Measurements from ENCODE around the gene MARCHF2.

The MARCHF2 gene

DNA sequence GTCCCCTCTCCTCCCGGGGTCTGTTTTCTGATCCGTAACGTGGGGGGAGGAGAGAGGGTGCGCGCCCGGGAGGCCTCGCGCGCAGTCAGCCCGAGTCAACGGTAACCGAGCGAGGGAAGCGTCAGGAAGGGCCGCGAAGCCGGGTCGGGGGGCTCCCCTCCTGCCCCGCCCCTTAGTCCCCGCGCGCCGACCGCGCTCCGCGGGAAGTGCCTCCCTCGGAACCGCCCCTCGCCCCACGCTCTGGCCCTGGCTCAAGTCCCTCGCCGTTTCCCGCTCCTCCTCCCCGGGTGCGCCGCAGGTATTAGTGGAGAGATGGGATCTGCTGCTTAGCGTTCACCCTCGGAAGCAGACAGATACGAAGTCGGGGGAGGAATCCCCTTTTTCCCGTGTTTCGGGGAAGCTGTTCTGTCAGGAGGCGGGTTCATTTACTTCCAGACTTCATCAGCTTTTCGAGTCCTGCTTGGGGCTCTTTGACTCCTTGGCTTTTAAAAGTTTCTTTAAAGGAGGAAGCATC lies 32.4 kb downstream of the MARCHF2 start:
- ATAC-seq (ENCODE audit: low read depth) (peak; percentile 33), DNase-seq (ENCODE audit: low spot score) (no peak)

DNA sequence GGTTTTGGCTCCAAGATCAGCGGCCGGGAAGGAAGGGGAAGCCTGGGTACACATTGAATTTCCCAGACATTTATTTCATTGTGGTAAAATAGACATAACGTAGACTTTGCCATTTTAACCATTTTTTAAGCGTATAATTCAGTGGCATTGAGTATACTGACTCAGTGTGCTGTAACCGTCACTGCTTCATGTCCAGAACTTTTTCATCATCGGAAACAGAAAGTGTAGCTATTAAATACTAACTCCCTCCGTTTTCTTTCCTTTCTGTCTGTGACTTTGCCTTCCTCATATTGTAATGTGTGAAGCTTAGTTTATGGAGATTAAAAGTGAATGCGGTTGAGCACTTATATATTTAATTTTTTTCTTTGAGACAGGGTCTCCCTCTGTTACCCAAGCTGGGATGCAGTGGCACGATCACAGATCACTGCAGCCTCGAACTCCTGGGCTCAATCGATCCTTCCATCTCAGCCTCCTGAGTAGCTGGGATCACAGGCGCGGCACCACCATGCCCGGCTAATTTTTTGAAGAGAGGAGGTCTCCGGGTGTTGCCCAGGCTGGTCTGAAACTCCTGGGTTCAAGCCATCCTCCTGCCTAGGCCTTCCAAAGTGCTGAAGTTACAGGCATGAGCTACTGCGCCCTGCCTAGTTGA lies 33.1 kb downstream of the MARCHF2 start:
- ATAC-seq (ENCODE audit: low read depth) (no peak), DNase-seq (ENCODE audit: low spot score) (no peak)
- peak overlapping the region; percentile 66 for H3K27ac ChIP-seq (ENCODE audit: poor library complexity, severe bottlenecking)

More for the DNA sequence above, 32.4 kb downstream of the MARCHF2 start:
- H3K27ac ChIP-seq (ENCODE audit: poor library complexity, severe bottlenecking), result peak overlapping the region; percentile 66
- TF ChIP-seq, protein P1, sequence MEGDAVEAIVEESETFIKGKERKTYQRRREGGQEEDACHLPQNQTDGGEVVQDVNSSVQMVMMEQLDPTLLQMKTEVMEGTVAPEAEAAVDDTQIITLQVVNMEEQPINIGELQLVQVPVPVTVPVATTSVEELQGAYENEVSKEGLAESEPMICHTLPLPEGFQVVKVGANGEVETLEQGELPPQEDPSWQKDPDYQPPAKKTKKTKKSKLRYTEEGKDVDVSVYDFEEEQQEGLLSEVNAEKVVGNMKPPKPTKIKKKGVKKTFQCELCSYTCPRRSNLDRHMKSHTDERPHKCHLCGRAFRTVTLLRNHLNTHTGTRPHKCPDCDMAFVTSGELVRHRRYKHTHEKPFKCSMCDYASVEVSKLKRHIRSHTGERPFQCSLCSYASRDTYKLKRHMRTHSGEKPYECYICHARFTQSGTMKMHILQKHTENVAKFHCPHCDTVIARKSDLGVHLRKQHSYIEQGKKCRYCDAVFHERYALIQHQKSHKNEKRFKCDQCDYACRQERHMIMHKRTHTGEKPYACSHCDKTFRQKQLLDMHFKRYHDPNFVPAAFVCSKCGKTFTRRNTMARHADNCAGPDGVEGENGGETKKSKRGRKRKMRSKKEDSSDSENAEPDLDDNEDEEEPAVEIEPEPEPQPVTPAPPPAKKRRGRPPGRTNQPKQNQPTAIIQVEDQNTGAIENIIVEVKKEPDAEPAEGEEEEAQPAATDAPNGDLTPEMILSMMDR (IDR thresholded peaks at IDR 0.05; ENCODE audit: poor library complexity, severe bottlenecking), result no peak
- H3K27me3 ChIP-seq (ENCODE audit: insufficient read depth, poor library complexity, severe bottlenecking), result no peaks in the 10 kb centered on the region
- H3K4me3 ChIP-seq (ENCODE audit: severe bottlenecking), result peak overlapping the region; percentile 82
- no peaks in the 10 kb centered on the region for H3K9me3 ChIP-seq (ENCODE audit: severe bottlenecking)
- peaks cover 20% of the 10 kb centered on the region for H3K4me1 ChIP-seq (ENCODE audit: insufficient read depth, poor library complexity, severe bottlenecking)
- H3K36me3 ChIP-seq (ENCODE audit: low read depth), result peaks cover 29% of the 10 kb centered on the region

DNA sequence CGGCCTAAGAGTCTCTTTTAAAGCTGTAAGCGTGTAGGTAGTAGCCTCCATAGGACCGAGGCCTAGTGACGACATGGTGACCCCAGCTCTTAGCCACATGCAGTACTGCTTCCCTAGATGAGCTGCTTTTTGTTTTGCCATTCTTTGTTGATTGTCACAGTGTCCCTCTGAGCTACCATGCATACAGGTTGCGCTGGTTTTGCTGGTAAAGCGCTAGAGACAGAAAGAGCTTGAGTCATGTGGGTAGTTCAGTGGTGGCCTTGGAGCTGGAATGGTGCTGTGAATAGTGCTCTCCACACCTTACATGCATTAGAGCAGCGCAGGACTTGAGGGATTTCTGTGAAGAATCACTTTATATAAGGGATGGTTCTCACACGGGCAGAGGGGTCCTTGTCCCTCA lies 36.7 kb downstream of the MARCHF2 start:
- Histone ChIP-seq H3K36me3 (ENCODE audit: low read depth) (peaks cover 65% of the 10 kb centered on the region), H3K4me1 (ENCODE audit: insufficient read depth, poor library complexity, severe bottlenecking) (peaks cover 34% of the 10 kb centered on the region)
- TF ChIP-seq, protein P1 (IDR thresholded peaks at IDR 0.05; ENCODE audit: poor library complexity, severe bottlenecking), result no peak

More for the DNA sequence above, 33.1 kb downstream of the MARCHF2 start:
- peak overlapping the region; percentile 82 for H3K4me3 ChIP-seq (ENCODE audit: severe bottlenecking)
- peaks cover 31% of the 10 kb centered on the region for H3K36me3 ChIP-seq (ENCODE audit: low read depth)
- H3K9me3 ChIP-seq (ENCODE audit: severe bottlenecking), result no peaks in the 10 kb centered on the region
- TF ChIP-seq, protein P1 (IDR thresholded peaks at IDR 0.05; ENCODE audit: poor library complexity, severe bottlenecking), result no peak
- H3K4me1 ChIP-seq (ENCODE audit: insufficient read depth, poor library complexity, severe bottlenecking), result peaks cover 24% of the 10 kb centered on the region
- H3K27me3 ChIP-seq (ENCODE audit: insufficient read depth, poor library complexity, severe bottlenecking), result no peaks in the 10 kb centered on the region

DNA sequence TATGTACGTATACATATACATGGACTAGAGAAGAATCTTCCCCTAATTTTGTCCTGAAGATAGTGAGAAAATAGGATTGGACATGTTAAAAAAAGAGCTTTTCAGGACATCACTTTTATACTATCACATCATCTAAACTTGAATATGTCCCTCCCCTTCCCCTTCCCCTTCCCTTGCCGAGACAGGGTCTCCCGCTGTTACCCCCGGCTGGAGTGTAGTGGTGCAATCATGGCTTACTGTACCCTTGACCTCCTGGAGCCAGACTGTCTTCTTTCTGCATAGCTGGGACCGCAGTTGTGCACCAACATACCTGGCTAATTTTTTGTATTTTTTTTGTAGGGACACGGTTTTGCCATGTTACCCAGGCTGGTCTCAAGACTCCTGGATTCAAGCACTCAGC lies 38.3 kb downstream of the MARCHF2 start:
- TF ChIP-seq, protein P1 (IDR thresholded peaks at IDR 0.05; ENCODE audit: poor library complexity, severe bottlenecking), result no peak
- H3K27ac ChIP-seq (ENCODE audit: poor library complexity, severe bottlenecking), result peak overlapping the region; percentile 32
- H3K36me3 ChIP-seq (ENCODE audit: low read depth), result peaks cover 74% of the 10 kb centered on the region

More for the DNA sequence above, 36.7 kb downstream of the MARCHF2 start:
- no peak for ATAC-seq (ENCODE audit: low read depth)
- Histone ChIP-seq H3K27ac (ENCODE audit: poor library complexity, severe bottlenecking) (no peak overlapping the region), H3K27me3 (ENCODE audit: insufficient read depth, poor library complexity, severe bottlenecking) (no peaks in the 10 kb centered on the region), H3K9me3 (ENCODE audit: severe bottlenecking) (no peaks in the 10 kb centered on the region), H3K4me3 (ENCODE audit: severe bottlenecking) (no peak overlapping the region)
- no peak for DNase-seq (ENCODE audit: low spot score)

DNA sequence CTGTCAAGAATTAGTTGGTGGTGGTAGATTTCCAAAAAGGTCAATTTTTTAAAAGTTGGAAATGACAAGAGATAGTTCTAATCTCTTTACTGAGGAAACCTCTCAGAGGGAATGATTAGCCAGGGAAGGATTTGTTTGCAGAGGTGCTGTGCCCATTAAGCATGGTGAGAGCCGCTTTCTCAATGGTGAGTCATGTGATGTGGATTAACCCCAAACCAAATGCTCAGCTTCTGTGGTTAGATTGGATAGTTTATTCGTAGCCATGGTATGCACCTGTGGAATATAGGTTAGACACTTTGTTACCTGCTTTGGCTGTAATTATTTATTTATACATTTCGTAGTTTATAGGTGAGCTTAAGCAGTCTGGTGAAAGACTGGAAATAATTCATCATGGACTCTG lies 38.8 kb downstream of the MARCHF2 start:
- peak; percentile 96 for ATAC-seq (ENCODE audit: low read depth)
- Histone ChIP-seq H3K27me3 (ENCODE audit: insufficient read depth, poor library complexity, severe bottlenecking) (no peaks in the 10 kb centered on the region), H3K9me3 (ENCODE audit: severe bottlenecking) (no peaks in the 10 kb centered on the region), H3K4me1 (ENCODE audit: insufficient read depth, poor library complexity, severe bottlenecking) (peaks cover 28% of the 10 kb centered on the region), H3K4me3 (ENCODE audit: severe bottlenecking) (no peak overlapping the region), H3K36me3 (ENCODE audit: low read depth) (peaks cover 74% of the 10 kb centered on the region), H3K27ac (ENCODE audit: poor library complexity, severe bottlenecking) (peak overlapping the region; percentile 32)
- no peak for DNase-seq (ENCODE audit: low spot score)
- TF ChIP-seq, protein P1 (IDR thresholded peaks at IDR 0.05; ENCODE audit: poor library complexity, severe bottlenecking), result no peak

More for the DNA sequence above, 38.3 kb downstream of the MARCHF2 start:
- DNase-seq (ENCODE audit: low spot score) (no peak), ATAC-seq (ENCODE audit: low read depth) (no peak)
- H3K9me3 ChIP-seq (ENCODE audit: severe bottlenecking), result no peaks in the 10 kb centered on the region
- no peaks in the 10 kb centered on the region for H3K27me3 ChIP-seq (ENCODE audit: insufficient read depth, poor library complexity, severe bottlenecking)
- H3K4me3 ChIP-seq (ENCODE audit: severe bottlenecking), result no peak overlapping the region
- H3K4me1 ChIP-seq (ENCODE audit: insufficient read depth, poor library complexity, severe bottlenecking), result peaks cover 33% of the 10 kb centered on the region
